RCC 7860 (cell line): Measurements from ENCODE around the gene LRRD1.
A peak's percentile ranks its signal among the peaks of the same experiment; 100 is the strongest.
"Not testable (repeated sequence)": the region's sequence is repeated elsewhere in the genome, so short reads cannot be mapped to it uniquely, and the experiment has no call there.

Experiments used
- DNase-seq: peaks from one replicate; pipeline ENCODE4 v3.0.0-alpha.2; 2015; ENCODE audit warnings: low spot score
- FAIRE-seq: peaks from 2 replicates; lab custom pipeline; 2012; peaks lifted over from hg19 to GRCh38; lab: Jason Lieb, UNC

Gene LRRD1

GRCh38 chr7:92178928-92179924 lies at the start of gene LRRD1:
Gene LRRD1, minus strand, starts transcription at chr7:92179142. Its CDS starts 13,940 bp downstream, at chr7:92165202.
- DNase-seq = peak; percentile 67
- no peak for FAIRE-seq

GRCh38 chr7:92228742-92229141 lies 49.8 kb upstream of the LRRD1 start:
- DNase-seq (no peak), FAIRE-seq (no peak)

- DNase-seq (no peak), FAIRE-seq (no peak)
Measured at GRCh38 chr7:92228100-92228499, 49.2 kb upstream of the LRRD1 start.

GRCh38 chr7:92226981-92227380 lies 48.0 kb upstream of the LRRD1 start:
- DNase-seq (no peak), FAIRE-seq (no peak)

GRCh38 chr7:92221766-92222165 lies 42.8 kb upstream of the LRRD1 start:
- DNase-seq (no peak), FAIRE-seq (no peak)

- FAIRE-seq (peak; percentile 7), DNase-seq (no peak)
Measured at GRCh38 chr7:92206672-92207071, 27.7 kb upstream of the LRRD1 start.

- FAIRE-seq = no peak
- no peak for DNase-seq
Measured at GRCh38 chr7:92205987-92206386, 27.0 kb upstream of the LRRD1 start.

GRCh38 chr7:92200791-92201190 lies 21.8 kb upstream of the LRRD1 start:
- FAIRE-seq = no peak
- no peak for DNase-seq

- no peak for FAIRE-seq
- no peak for DNase-seq
Measured at GRCh38 chr7:92192326-92192725, 13.4 kb upstream of the LRRD1 start.

GRCh38 chr7:92189246-92189645 lies 10.3 kb upstream of the LRRD1 start:
- not testable (repeated sequence) for DNase-seq, FAIRE-seq

GRCh38 chr7:92184294-92184693 lies 5.4 kb upstream of the LRRD1 start:
- not testable (repeated sequence) for FAIRE-seq, DNase-seq

GRCh38 chr7:92177362-92177761 lies 1.6 kb downstream of the LRRD1 start:
- FAIRE-seq (no peak), DNase-seq (no peak)

GRCh38 chr7:92169529-92169928 lies 9.4 kb downstream of the LRRD1 start:
- not testable (repeated sequence) for DNase-seq, FAIRE-seq

- no peak for FAIRE-seq
- peak; percentile 2 for DNase-seq
Measured at GRCh38 chr7:92161271-92161670, 17.7 kb downstream of the LRRD1 start.

- FAIRE-seq (peak; percentile 51), DNase-seq (peak; percentile 13)
Measured at GRCh38 chr7:92158660-92159575, 20.0 kb downstream of the LRRD1 start.

GRCh38 chr7:92156990-92157389 lies 22.0 kb downstream of the LRRD1 start:
- FAIRE-seq (no peak), DNase-seq (no peak)

GRCh38 chr7:92155108-92155739 lies 23.7 kb downstream of the LRRD1 start:
- FAIRE-seq (no peak), DNase-seq (no peak)

- FAIRE-seq (no peak), DNase-seq (no peak)
Measured at GRCh38 chr7:92150450-92151017, 28.4 kb downstream of the LRRD1 start.

GRCh38 chr7:92149736-92150239 lies 29.2 kb downstream of the LRRD1 start:
- FAIRE-seq (no peak), DNase-seq (no peak)

GRCh38 chr7:92143192-92143880 lies 35.6 kb downstream of the LRRD1 start:
- not testable (repeated sequence) for DNase-seq, FAIRE-seq
